ENCODE measurements around the gene SUN3.
"Not testable (repeated sequence)": the region's sequence is repeated elsewhere in the genome, so short reads cannot be mapped to it uniquely, and the experiment has no call there.

SUN3 gene

GRCh38 chr7:48025624-48026023 is 3.3 kb downstream of the SUN3 start:
- DNase-seq = no peak

DNA sequence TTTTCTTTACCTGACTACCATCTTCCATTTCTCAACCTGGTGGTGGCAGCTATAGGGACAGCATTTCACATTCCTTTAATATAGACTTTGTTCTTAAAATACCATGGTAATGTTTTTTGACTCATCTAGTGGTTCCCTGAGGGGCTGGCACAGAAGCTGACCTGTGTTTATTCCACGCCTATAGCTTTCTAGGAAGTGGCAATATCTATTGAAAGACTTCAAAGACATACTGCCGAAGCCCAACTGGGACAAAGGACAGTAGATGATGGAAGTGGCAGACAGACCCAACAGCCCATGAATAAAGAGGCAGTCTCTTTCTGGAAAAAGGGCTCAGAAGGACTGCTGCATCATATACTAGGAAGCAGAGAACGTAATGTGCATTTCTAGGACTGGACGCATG is 11.2 kb downstream of the SUN3 start:
- no peak for DNase-seq

GRCh38 chr7:48016641-48017040 is 12.3 kb downstream of the SUN3 start:
- DNase-seq = no peak

- no peak for DNase-seq
These were observed 17.0 kb downstream of the SUN3 start for GRCh38 chr7:48011951-48012350.

DNA sequence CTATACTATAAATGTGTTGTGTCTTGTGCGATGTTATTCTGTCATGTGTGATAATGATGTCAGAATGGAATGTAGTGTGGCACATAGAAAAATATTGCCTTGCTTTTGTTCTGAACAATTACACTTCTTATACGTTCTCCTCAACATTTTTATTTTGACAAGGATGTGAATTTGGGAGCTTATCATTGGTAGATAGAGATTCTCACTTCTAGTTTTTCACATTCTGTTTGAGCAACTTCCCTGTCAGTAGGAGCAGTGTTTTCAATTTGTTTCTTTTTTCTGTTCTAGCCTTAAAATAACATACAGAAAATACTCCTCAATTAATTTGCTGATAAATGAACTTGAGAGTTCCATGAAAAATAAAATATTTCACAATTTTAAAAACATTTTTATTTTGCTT is 17.6 kb downstream of the SUN3 start:
- no peak for DNase-seq

DNA sequence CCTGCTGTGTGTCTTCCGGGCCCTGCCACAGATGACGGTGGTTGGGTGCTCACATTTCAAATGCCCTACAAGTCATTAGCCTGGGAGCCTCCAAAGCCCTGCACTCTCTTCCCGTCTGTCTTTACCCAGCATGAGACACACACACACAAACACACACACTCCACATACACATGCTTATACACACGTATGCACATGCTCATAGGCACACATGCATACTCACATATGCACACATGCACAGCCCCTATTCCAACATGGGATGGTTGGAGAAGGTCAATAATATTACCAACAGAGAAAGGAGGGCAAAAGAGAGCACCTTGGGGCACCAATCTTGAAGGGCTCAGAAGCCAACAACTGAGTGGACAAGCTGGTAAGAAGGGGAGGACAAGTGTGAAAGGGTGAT is 19.0 kb downstream of the SUN3 start:
- no peak for DNase-seq

- no peak for DNase-seq
These were observed 19.6 kb downstream of the SUN3 start for GRCh38 chr7:48009257-48009656.

DNA sequence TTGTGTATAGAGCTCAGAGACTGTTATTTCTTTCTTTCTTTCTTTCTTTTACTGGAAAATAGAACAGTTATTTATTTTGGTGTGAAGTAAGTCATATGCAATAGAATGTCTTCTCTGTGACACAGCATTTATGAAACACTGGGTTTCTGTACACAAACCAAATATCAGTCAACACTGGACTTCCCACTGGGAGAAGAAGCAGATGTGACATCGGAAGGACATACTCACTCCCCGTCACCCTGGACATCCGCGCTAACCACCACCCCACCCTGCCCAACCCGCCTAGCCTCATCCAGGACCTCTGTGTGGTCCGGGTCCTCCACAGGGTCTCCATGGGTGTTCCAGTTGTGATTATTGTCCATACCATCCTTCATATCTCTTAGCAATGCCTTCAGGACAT is 22.0 kb downstream of the SUN3 start:
- no peak for DNase-seq

DNA sequence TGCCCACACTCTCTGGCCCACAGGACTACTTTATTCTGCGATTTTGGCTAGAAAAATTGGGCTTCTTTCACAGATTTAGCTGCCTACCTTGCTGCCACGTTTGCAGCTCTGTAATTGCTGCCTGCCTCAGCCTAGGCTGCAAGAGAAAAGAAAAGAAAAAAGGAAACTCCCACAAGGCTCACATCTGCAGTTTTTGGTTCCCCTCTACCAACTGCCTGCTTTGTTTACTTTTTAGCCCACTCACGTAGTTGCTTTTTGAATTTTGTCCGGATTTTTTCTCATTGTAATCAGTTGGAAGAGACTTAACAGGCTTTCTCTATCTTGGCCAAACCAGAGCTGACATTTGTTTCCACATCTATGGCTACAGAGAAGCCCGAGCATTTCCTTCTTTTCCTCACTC is 24.3 kb downstream of the SUN3 start:
- DNase-seq = no peak

DNA sequence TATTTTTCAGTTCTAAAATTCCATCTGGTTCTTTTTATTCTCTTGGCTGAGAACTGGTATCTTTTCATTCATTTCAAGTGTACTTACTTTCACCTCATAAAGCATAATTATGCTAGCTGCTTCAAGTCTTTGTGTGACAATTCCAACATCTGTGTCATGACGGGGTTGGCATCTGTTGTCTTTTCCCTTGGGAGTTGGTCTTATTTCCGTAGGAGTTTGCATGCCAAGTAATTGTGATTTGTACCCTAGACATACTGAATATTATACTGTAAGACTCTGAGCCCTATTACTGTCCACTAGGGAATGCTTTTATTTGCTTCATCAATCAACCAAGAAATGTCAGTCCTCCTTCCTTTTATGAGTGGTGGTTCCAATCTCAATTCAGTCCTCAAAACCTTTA is 24.9 kb downstream of the SUN3 start:
- no peak for DNase-seq

DNA sequence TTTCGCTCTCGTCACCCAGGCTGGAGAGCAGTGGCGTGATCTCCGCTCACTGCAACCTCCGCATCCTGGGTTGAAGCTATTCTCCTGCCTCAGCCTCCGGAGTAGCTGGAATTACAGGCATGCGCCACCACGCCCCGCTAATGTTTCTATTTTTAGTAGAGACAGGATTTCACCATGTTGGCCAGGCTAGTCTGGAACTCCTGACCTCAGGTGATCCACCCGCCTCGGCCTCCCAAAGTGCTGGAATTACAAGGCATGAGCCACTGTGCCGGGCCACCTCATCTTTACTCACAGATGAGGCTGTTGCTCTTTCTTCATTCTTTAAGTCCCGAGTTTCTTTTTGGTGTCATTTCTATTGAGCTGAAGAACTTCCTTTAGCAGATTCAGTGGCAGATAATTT is 28.7 kb downstream of the SUN3 start:
- not testable (repeated sequence) for DNase-seq

DNA sequence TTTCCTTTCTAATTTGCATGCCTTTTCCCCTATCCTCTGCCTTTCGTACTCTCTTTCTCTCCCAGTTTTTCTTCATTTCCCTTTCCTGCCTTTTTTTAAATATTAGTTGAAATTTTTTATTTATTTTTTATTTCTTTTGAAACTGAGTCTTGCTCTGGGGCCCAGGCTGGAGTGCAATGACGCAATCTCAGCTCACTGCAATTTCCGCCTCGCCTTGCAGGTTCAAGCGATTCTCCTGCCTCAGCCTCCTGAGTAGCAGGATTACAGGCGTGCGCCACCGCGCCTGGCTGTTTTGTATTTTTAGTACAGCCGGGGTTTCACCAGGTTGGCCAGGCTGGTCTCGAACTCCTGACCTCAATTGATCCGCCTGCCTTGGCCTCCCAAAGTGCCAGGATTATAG is 29.5 kb downstream of the SUN3 start:
- no peak for DNase-seq

DNA sequence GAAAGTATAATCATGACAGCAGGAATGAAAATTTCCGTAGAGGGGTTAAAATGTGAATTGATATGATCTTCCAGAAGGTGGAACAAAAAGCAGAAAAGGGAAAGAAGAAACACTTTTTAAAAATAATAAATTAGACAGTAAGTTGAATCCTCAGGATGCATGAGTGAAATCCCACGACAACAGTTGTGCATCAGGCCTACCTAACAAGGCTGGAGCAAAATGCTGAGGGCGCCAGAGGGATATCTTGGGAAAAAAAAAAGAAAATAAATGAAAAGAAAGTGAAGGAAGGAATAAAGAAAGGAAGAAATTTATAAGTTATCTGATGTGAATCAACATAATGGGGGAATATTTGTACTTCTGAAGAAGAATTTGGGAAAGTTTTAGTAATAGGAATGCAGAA is 36.5 kb downstream of the SUN3 start:
- DNase-seq = no peak

GRCh38 chr7:47991741-47992311 is 37.1 kb downstream of the SUN3 start:
- peak; percentile 86 for DNase-seq

DNA sequence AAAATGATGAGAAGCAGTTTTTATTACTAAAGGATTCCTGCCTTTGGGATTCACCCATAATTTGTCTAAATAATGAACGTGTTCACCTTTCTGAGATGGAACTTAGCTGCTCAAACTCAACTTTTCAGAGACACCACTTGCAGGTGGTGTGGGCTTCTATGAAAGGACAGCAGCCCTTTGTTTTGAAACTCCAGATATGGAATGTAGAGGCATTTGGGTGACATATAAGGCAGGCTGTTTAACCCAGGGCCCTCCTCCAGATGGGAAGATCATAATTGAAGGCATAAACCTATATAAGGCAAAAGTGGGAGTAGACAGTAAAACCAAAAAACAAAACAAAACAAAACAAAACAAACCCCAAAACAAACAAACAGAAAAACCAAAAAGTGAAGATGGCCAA is 37.6 kb downstream of the SUN3 start:
- DNase-seq = no peak

DNA sequence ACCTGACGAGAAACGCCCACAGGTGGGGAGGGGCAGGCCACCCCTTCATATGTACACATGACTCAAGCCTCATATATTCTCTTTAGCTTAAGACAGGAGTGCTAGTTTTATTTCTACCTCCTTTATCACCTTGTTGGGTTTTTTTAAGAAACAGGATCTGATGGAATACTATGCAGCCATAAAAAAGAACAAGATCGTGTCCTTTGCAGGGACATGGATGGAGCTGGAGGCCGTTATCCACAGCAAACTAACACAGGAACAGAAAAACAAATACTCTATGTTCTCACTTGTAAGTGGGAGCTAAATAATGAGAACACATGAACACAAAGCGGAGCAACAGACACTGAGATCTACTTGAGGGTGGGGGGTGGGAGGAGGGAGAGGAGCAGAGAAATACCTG is 38.3 kb downstream of the SUN3 start:
- DNase-seq = no peak

DNA sequence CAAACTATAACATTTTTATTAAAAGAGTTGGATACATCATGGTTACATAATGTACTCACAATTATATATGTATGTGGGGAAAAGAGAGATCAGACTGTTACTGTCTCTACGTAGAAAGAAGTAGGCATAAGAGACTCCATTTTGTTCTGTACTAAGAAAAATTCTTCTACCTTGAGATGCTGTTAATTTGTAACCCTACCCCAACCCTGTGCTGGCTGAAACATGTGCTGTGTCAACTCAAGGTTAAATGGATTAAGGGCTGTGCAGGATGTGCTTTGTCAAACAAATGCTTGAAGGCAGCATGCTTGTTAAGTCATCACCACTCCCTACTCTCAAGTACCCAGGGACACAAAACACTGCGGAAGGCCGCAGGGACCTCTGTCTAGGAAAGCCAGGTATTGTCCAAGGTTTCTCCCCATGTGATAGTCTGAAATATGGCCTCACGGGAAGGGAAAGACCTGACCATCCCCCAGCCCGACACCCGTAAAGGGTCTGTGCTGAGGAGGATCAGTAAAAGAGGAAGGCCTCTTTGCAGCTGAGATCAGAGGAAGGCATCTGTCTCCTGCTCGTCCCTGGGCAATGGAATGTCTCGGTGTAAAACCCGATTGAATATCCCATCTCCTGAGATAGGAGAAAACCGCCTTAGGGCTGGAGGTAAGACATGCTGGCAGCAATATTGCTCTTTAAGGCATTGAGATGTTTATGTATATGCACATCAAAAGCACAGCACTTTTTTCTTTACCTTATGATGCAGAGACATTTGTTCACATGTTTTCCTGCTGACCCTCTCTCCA is 39.1 kb downstream of the SUN3 start:
- DNase-seq = not testable (repeated sequence)

- DNase-seq = no peak
These were observed 40.2 kb downstream of the SUN3 start for GRCh38 chr7:47988496-47989386.

DNA sequence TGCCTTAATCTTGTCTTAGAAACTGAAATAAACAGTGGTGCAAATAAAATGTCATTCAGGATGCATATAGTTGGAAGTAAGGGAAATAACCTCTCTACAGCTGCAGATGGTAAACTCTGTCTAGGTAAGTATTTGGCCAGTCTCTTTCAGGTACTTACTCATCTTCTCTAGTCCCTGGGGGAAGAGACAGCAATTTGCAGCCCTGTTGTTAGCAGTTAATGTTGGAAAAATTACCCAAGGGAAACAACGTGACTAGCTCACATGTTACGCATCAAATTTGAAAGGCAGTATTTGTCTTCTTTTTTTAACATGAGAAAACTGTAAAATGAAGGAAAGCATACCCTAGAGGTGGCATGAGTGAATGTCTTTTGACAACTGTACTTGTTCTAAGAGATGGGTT is 46.3 kb downstream of the SUN3 start:
- no peak for DNase-seq

DNA sequence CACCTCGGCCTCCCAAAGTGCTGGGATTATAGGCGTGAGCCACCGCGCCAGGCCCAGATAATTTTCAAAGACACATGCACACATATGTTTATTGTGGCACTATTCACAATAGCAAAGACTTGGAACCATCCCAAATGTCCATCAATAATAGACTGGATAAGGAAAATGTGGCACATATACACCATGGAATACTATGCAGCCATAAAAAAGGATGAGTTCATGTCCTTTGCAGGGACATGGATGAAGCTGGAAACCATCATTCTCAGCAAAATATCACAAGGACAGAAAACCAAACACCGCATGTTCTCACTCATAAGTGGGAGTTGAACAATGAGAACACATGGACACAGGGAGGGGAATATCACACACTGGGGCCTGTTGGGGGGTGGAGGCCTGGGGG is 48.3 kb downstream of the SUN3 start:
- DNase-seq = not testable (repeated sequence)

DNA sequence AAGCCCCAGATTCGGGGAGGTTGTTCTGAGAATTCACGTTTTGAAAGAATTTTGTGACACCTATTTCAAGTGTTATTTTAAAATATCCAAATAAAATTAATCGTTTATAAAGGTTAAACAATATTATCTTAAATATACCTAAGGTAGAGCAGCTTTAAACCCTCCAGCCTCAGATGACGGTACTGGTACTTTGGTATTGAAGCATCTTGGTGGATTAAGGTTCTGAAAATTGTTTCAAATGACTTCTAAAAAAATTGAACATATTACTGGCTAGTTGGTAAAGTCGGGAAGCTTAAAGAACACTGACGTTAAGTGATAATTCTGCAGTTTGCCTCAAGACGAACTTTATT is 49.1 kb downstream of the SUN3 start:
- DNase-seq = no peak

DNA sequence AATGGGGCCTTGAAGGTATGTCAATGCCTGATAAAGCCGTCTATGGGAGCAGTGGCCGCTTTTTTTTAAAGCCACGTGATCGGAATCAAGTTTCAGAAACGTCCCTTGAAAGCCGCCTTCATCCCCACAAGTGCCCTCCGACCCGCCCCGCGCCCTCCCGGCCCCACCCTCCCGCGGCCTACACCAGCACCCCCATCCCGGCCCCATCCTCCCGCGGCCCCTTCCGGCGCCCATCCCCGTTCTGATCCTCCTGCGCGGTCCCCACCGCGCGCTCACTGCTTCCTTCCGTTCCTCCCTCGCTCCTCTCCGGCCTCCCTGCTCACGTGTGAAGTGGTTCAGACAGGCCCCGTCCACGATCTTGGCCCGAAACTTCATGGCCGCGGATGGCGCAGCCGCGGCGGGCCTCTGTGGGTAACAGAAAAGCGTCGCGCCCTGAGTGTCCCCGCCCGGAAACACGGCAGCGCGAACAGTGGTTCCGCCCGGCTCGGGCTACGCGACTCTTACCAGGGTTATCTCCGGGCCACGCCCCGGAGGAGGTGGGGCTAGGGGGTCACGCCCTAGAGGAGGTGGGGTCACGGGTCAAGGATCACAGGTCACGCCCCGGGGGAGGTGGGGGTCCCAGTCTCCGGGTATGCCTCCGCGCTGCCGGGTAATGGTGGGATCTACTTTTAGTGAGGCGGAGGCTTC is 49.6 kb downstream of the SUN3 start, which contains the start of gene HUS1:
Gene HUS1 (minus strand): TSS at position 471 of the 687 bp plus-strand sequence. CDS start 96 bp downstream, at position 375.
- peak; percentile 97 for DNase-seq

DNA sequence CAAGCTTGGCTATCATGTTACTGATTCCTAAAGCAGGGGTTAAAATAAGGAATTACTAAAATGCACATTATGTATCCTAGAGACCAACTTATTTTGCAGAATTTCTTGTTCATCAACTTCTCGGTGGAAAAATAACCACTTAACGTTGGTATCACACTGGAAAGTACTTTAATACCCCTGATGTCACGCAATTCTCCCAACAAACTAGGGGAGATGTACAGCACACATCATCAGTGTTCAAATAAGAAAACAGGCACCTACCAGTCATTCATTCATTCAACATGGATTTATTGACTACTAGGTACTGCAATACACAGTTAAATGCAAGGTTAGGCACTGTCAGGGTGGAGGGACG is 50.1 kb downstream of the SUN3 start:
- DNase-seq = no peak
